Dermis microvascular lymphatic vessel endothelial cell (primary cell): ENCODE data around the gene MYO1D. TPM values are rescaled to one million over a fixed set of nuclear protein-coding genes. Genes with fewer than 3 reads are reported as not detected.
"Not testable (repeated sequence)": the region's sequence is repeated elsewhere in the genome, so short reads cannot be mapped to it uniquely, and the experiment has no call there.

Experiments used
- DNase-seq, 2 donors: peaks; one replicate each; pipeline versions ENCODE4 v3.0.0 to v3.0.0-alpha.2; 2010; ENCODE audit warnings: low read depth in 2 of 2
- total RNA-seq: library from RNA; depleted of rRNA; stranded (reverse); fragments of >200 nt; gene quantifications from 2 replicates; pipeline ENCODE4 v1.2.1, GENCODE V29; 2014

Gene MYO1D
- total RNA-seq = 56.5 and 84.6 TPM in 2 replicates

DNA sequence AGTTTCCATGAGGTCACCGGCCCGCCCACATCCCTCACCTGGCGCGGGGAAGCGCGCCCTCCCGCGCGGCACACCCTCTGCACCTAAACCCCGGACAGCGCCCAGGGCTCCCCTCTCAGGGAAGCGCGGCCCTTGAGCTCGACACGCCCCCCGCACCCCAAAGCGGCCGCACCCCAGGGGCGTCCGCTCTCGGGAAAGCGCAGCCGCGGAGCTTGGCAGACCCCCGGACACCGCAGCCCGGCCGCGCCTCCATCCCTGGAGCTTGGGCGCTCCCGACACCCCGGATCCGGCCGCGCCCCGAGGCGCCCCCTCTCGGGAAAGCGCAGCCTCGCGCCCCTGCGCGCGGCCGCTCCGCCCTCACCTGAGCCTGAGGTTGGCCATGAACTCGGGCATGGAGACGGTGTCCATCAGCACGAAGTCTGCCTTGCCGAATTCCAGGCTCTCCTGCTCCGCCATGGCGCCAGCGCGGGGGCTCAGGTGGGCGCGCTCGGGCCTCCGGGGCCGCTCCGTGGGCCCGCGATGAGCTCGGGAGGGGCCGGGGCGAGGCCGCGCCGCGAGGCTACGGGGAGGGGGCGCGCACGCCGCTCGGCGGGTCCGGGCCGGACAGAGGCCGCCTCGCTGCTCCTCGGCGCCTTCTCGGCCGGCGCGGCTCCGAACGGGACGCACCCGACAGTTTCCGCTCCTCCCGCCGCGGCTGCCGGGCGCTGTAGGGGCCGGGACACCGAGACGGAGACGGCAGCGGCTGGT lies at the start of gene MYO1D:
MYO1D (minus strand) TSS at position 708 of the 747 bp plus-strand sequence; CDS start at position 456, 252 bp downstream.
- peak in 1 of 2 donors; percentile 30 for DNase-seq

DNA sequence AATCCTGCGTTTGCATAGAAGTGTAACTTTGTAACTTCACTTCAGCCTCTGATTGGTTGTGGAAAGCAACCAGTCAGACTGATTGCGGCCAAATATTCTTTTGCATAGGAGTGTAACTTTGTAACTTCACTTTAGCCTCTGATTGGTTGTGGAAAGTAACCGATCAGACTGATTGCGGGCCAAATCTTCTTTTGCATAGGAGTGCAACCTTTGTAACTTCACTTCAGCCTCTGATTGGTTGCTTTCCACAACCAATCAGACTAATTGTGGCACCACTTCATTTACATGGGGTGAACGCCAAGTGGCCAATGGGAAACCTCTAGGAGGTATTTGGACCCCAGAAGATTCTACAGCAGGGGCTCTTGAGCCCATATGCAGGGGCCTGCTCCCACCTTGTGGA lies 49.3 kb upstream of the MYO1D start:
- no peak for DNase-seq

GRCh38 chr17:32923905-32924304 lies 47.0 kb upstream of the MYO1D start:
- peak; percentile 21 to 50 for DNase-seq

- no peak for DNase-seq
These were observed 44.1 kb upstream of the MYO1D start for GRCh38 chr17:32921017-32921416.

DNA sequence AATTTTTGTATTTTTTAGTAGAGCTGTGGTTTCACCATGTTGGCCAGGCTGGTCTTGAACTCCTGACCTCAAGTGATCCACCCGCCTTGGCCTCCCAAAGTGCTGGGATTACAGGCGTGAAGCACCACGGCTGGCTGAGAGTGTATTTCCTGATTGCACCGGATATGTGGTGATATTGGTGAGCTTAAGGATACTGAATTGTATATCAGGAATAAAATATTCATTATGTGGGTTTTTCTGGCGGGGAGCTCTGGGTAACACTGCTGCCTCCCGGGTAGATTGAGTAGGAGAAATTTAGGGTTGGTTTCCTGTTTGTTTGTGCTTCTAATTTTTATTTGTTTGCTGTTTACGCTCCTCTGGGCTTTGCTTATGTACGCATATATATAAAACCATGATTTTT lies 43.4 kb upstream of the MYO1D start:
- DNase-seq = no peak

GRCh38 chr17:32919876-32920275 lies 43.0 kb upstream of the MYO1D start:
- not testable (repeated sequence) for DNase-seq

DNA sequence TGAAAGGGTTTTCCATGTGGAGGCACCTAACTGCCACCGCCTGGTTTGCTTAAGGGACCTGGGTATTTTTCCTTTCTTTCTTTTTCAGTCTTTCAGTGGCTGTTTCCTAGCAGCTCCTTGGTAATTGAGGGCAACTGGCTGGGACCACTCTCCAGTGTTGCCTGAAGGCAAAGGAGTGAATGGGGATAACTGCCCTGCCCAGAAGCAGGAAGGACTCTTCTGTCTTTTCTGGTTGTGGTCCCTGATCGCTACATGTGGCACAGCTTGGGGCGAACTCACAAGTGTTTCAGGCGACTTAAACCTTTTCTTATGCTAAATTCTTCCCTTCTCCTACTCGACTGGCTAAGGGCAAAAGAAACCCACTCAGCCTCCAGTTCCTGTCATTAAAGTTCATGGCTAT lies 40.9 kb upstream of the MYO1D start:
- DNase-seq = no peak

DNA sequence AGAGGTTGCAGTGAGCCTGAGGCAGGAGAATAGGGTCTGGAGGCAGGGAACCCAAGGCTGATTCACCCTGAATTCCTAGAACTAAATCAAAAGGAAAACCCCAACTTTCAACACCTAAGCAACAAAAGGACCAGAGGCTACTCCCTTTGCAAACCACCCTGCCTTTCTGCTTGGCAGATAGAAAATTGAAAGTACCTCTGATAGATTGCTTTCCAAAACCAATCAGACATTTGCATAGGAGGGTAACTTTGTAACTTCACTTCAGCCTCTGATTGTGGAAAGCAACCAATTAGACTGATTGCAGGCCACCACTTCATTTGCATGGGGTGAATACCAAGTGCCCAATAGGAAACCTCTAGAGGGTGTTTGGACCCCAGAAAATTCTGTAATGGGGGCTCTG lies 40.2 kb upstream of the MYO1D start:
- DNase-seq = no peak

- no peak for DNase-seq
These were observed 39.2 kb upstream of the MYO1D start for GRCh38 chr17:32916134-32916533.

- no peak for DNase-seq
These were observed 38.3 kb upstream of the MYO1D start for GRCh38 chr17:32915245-32915644.

DNA sequence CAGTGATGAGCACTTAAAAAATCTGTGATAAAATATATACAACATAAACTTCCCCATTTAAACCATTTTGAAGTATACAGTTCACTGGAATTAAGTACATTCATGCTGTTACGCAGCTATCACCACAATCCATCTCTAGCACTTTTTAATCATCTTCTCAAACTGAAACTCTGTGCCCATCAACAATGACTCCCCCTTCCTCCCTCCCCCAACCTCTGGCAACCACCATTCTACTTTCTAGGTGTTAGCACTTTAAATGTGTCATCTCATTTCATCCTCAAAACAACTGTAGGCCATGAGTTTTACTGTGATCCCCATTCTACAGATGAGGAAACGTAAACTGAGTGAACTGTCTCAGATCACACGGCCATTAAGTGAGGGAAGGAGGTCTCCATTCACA lies 37.3 kb upstream of the MYO1D start:
- DNase-seq = no peak

DNA sequence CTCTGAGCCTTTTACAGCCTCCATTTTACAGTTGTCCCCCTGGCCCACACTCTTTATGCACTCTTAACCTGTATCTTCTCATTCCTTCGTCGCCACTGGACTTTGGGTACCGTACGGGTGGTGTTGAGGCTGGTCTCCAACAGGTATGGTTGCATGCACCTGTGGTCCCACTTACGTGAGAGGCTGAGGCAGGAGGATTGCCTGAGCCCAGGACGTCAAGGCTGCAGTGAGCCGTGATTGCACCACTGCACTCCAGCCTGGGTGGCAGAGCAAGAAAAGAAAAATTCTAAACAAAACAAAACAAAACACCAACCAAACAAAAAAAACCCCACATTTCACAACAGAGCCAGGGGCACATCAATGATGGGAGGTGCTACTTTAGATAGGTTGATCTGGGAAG lies 36.7 kb upstream of the MYO1D start:
- no peak for DNase-seq

DNA sequence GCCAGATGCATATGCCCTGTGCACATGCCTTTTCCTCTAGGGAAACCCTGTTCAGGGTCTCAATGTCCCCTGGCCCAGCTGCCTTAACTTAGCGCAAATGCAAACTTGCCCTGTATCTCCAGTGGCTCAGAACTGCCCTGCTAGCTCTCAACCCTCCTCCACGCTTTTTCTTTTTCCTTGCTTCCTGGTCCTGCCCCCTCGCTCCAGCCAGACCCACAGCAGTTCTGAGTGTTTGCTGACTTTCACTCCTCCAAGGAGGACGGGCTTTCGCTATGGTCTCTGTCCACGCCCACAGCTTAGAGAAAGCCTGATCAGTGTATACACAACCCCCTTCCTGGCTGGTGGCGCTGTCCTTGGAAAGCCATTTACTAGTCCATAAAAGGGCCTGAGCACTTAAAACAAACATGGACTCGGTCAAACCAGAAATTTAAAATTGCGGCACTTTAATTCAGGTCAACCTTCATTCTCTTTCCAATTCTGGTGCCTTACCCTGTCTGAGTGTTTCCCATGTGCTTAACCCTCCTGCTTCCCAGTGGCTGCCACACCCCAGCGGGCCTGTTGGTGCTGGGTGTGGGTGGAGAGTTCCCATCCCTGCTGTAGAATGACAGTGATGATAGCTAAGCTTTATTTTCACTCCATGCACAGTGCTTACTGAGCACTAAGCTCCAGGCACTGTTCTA lies 35.4 kb upstream of the MYO1D start:
- peak in 1 of 2 donors; percentile 33 for DNase-seq

DNA sequence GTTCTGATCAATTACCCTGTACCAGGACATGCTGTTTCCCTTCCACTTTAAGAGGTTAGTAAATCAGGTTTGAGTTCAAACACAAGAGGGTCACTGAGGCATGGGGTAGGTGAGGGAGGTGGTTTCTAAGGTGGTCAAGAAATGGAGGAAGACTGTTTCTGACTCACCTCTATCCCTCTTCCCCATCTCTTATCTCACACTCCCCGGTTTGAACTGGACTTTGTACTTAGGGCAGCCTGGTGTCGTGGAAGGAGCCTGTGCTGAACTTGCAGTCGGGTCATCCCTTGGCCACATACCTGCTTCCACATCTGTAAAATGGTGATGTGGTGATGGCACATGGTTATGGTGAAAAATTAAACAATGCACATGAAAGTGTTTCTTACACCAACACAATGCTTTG lies 33.8 kb upstream of the MYO1D start:
- DNase-seq = no peak

- peak; percentile 78 to 84 for DNase-seq
These were observed 33.0 kb upstream of the MYO1D start for GRCh38 chr17:32909787-32910369.

DNA sequence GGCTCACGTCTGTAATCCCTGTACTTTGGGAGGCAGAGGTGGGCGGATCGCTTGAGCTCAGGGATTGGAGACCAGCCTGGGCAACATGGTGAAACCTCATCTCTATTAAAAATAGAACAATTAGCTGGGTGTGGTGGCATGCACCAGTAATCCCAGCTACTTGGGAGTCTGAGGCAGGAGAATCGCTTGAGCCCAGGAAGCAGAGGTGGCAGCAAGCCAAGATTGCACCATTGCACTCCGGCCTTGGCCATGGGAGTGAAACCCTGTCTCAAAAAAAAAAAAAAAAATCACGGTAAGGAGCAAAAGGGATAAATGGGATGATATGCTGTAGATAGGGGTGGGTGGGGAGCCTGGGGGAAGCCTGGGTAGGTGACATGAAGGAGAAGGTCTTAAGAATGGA lies 30.7 kb upstream of the MYO1D start:
- DNase-seq = no peak

DNA sequence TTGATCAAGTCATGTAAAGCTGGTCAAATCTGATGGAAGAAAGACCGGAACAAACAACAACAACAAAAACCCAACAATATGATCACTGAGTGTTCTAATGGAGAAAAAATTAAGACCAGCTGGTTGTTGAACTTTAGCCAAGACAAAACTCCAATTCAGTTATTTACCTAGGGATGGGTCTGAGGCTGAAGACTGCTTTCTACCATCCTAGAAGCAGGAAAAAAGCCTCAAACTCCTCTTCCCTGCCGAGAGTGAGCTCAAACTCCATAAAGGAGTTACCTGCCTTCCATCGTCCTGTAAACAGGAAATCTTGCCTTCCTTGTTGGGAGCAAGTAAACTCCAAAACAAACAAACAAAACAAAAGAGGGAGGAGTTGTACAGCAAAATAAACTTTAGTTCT lies 28.0 kb upstream of the MYO1D start:
- no peak for DNase-seq

DNA sequence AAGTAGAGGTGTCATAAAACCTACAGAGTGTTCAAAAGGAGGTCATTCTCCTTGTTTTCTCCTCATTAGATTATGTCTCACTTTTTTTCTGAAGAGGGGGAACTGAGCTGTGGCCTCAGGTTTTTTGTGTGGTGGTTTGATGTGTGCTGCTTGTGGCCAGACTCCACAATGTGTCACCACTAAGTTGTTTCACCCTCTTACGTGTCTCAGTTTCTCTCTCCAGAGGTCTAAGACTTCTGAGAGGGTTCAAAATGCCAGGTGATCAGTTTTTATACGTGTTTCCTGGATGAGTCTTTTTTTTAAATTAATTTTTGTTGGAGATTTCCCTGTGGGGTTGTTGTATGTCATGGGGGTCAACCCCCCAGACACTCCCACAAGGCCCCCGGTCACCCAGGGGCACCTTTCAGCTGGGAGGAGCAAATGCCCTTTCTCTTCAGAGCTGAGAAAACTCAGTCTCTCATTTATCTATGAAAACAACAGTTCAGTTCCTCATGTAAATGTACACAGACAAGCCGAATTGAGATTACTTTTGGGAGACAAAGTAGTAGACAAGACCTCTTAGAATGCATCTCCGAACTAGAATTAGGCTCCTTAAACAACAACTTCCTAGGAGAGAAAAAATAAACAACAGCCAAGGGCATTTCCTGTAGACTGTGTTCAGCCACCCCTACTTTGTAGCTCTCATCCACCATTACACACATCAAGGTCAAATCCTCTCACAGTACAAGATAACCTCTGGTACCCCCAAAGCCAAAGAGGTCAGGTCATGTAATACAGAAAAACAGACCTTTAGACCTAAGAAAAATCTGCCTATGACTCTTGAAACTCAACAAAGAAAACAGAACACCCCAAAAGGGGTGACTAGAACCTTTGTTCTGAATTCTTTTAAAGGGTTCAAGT lies 27.1 kb upstream of the MYO1D start:
- no peak for DNase-seq

DNA sequence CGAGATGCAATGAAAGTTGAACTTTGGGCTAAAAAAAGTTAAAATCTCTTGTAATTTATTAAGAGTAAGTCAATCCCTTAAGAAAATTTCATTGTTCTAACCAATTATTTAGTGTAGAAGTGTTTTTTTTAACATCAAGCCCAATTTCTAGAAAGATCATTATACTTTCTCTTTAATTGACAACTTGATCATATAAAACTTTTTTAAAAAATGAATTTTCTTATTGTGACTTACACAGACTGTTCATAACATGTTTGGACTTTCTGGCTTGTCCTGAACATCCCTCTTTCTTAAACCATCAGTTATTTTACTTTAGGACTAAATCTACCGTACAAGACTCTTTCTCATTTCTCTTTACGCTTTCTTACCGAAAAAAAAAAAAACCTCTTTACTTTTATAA lies 24.8 kb upstream of the MYO1D start:
- DNase-seq = no peak

GRCh38 chr17:32899236-32900013 lies 22.5 kb upstream of the MYO1D start:
- no peak for DNase-seq

DNA sequence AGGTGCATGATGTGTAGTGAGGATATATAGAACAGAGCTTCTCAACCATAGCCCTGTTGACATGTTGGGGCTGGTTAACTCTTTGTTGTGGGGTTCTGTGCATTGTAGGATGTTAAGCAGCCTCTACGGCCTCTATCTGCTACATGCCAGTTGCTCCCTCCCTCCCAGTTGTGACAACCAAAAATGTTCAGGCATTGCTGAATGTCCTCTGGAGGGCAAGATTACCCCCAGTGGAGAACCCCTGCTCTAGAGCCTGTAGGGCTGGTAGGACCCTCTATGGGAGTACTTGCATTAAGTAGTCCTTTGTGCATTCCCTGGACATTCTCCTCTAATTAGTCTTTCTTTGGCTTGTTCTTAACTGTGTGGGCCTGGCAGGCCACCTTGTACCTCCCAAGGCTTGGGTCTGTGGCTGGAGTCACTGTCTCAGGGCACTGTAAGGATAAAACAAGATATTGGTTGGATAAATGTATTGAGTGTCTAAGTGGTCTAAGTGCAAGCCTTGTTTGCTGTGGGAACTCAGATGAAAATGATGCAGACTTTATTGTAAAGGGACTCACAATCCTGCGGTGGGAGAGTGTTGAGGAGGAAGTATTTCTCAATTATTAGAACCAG lies 19.8 kb upstream of the MYO1D start:
- DNase-seq = no peak
